Fibroblast of lung (primary cell): ENCODE data around the gene RAB3A.

Experiments
- EZH2 ChIP-seq: IDR thresholded peaks from 2 replicates; pipeline ENCODE4 v1.5.1; 2012; ENCODE audit warnings: low read length, control low read depth, mild to moderate bottlenecking; ENCODE audit errors: missing control alignments
- TF ChIP-seq, protein P1 (sequence below), 2 donors: IDR thresholded peaks in 1 of 2; conservative IDR thresholded peaks in 1 of 2; 1 replicate in 1 of 2; 2 replicates in 1 of 2; pipeline ENCODE4 v1.5.1; 2011 to 2012; ENCODE audit warnings: low read length in 2 of 2, control low read depth in 1 of 2, inconsistent platforms in 1 of 2, low read depth in 1 of 2, mild to moderate bottlenecking in 1 of 2

DNA sequence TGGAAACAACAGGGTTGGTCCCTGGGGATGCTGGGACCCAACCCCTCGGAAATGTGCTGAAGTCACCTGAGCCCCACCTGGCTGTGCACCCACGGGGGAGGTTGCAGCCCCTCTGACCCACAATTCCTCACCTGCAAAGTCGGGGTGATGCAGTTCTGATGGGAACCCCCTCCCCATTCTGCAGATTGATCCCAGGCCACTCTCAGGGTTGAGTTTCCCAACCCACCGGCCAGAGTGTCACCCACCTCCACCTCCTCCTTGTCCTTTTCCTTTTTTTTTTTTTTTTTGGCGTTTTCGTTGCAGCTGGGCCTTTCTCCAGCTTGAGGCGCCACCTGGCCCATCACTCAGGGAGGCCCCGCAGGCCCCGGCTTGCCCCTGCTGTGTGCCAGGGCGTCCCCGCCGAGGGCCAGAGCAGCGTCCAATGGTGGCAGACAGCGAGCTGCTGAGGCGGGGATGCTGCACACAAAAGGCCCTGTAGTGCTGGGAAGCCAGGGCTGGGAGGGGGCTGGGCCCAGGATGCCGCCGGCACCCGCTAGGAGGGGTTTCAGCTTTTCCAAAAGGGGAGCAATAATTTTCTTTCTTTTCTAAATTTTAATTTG lies 46.3 kb downstream of the RAB3A start:
- TF ChIP-seq EZH2, result no peak
- TF ChIP-seq, protein P1, sequence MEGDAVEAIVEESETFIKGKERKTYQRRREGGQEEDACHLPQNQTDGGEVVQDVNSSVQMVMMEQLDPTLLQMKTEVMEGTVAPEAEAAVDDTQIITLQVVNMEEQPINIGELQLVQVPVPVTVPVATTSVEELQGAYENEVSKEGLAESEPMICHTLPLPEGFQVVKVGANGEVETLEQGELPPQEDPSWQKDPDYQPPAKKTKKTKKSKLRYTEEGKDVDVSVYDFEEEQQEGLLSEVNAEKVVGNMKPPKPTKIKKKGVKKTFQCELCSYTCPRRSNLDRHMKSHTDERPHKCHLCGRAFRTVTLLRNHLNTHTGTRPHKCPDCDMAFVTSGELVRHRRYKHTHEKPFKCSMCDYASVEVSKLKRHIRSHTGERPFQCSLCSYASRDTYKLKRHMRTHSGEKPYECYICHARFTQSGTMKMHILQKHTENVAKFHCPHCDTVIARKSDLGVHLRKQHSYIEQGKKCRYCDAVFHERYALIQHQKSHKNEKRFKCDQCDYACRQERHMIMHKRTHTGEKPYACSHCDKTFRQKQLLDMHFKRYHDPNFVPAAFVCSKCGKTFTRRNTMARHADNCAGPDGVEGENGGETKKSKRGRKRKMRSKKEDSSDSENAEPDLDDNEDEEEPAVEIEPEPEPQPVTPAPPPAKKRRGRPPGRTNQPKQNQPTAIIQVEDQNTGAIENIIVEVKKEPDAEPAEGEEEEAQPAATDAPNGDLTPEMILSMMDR (conservative IDR thresholded peaks at IDR 0.05 in 1 of 2, IDR thresholded peaks at IDR 0.05 in 1 of 2; ENCODE audit: low read depth in 1 of 2, low read length in 2 of 2), result no peak
